ENCODE data around the gene UPF2.
A peak's percentile ranks its signal among the peaks of the same experiment; 100 is the strongest.

UPF2 gene

DNA sequence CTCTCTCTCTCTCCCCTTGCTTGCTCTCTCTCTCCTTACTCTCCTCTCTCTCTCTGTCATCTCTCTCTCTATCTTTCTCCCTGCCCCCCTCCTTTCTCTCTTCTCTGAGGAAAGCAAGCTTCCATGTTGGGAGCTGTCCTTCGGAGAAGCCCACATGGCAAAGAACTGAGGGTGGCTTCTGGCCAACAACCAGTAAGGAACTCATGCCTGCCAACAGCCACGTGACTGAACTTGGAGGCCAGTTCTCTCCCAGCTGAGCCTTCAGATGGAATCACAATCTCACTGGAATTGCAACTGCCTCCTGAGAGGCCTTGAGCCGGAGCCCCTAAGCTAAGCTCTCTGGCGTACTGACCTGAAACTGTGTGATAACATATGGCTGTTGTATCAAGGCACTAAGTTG is 14.1 kb upstream of the UPF2 start:
- TF ChIP-seq, protein P1, sequence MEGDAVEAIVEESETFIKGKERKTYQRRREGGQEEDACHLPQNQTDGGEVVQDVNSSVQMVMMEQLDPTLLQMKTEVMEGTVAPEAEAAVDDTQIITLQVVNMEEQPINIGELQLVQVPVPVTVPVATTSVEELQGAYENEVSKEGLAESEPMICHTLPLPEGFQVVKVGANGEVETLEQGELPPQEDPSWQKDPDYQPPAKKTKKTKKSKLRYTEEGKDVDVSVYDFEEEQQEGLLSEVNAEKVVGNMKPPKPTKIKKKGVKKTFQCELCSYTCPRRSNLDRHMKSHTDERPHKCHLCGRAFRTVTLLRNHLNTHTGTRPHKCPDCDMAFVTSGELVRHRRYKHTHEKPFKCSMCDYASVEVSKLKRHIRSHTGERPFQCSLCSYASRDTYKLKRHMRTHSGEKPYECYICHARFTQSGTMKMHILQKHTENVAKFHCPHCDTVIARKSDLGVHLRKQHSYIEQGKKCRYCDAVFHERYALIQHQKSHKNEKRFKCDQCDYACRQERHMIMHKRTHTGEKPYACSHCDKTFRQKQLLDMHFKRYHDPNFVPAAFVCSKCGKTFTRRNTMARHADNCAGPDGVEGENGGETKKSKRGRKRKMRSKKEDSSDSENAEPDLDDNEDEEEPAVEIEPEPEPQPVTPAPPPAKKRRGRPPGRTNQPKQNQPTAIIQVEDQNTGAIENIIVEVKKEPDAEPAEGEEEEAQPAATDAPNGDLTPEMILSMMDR (conservative IDR thresholded peaks at IDR 0.05; ENCODE audit: low read length) = no peak
- no peak for DNase-seq (ENCODE audit: low read depth)
- no peak overlapping the region for H3K4me3 ChIP-seq (ENCODE audit: low read length)

DNA sequence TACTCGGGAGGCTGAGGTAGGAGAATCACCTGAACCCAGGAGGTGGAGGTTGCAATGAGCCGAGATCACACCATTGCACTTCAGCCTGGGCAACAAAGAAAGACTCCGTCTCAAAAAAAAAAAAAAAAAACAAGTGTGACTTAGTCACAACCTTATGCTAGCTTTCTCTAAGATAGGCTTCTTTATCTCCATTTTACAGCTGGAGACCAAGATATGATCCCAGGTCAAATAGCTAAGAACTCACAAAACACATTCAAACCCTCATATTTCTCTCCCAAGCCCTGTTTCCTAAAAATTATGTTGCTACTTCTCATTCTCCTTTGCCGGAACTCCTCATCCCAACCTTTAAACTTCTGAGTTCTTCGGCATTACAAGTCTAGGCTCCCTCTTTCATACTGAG is 13.1 kb upstream of the UPF2 start:
- DNase-seq (ENCODE audit: low read depth) = no peak
- H3K4me3 ChIP-seq (ENCODE audit: low read length) = no peak overlapping the region
- TF ChIP-seq, protein P1 (conservative IDR thresholded peaks at IDR 0.05; ENCODE audit: low read length) = no peak

DNA sequence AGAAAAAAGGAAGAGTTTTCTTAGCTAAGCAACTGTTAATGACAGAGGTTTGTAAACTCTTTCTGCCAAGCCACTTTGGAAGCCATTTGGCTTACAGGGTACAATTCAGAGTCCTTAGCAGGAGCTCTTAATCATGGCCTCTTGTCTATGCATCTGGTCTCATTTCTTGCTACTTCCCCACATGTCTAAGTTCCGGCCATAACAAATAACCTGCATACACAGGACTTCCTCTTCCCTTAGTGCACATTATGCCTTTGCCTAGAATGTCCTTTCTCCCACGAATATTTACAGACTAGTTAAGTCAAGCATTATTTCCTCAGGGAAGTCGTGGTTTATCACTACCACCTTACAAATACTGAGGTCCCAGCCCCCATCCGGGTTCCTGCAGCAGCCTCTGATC is 8.6 kb upstream of the UPF2 start:
- TF ChIP-seq, protein P1 (conservative IDR thresholded peaks at IDR 0.05; ENCODE audit: low read length) = no peak
- DNase-seq (ENCODE audit: low read depth) = no peak
- no peak overlapping the region for H3K4me3 ChIP-seq (ENCODE audit: low read length)

DNA sequence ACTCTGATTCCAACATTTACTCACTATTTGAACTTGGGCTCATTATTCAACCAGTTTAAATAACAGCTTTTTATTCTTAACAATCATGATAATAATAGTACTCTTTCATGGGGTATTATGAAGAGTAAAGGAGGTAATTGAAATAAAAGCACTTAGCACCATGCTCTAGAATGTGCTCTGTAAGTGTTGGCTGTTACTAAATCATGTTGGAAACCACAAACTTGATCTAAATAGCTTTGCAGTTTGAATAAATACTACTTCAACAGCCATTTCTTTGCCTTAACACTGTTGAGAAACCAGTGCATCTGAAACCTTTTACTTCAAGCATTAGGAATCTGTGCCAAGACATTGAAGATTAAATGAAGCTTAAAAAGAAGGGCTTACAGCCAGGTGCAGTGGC is 7.9 kb upstream of the UPF2 start:
- no peak for DNase-seq (ENCODE audit: low read depth)
- no peak overlapping the region for H3K4me3 ChIP-seq (ENCODE audit: low read length)
- TF ChIP-seq, protein P1 (conservative IDR thresholded peaks at IDR 0.05; ENCODE audit: low read length) = no peak

DNA sequence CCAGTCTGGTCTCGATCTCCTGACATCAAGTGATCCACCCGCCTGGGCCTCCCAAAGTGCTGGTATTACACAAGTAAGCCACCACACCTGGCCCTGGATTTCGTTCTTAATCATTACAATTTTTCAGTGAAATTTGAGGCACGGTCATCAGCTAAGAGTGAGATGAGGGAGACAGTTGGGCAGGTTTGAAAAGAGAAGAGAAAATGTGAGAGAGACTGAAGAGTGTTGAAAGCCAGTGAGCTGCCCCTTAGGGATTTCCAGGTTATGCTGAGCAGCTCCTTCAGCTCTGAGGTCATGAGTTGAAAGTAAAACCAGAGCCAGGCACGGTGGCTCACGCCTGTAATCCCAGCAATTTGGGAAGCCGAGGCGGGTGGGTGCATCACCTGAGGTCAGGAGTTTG is 5.9 kb upstream of the UPF2 start:
- DNase-seq (ENCODE audit: low read depth) = no peak
- TF ChIP-seq, protein P1 (conservative IDR thresholded peaks at IDR 0.05; ENCODE audit: low read length) = no peak
- H3K4me3 ChIP-seq (ENCODE audit: low read length) = no peak overlapping the region

DNA sequence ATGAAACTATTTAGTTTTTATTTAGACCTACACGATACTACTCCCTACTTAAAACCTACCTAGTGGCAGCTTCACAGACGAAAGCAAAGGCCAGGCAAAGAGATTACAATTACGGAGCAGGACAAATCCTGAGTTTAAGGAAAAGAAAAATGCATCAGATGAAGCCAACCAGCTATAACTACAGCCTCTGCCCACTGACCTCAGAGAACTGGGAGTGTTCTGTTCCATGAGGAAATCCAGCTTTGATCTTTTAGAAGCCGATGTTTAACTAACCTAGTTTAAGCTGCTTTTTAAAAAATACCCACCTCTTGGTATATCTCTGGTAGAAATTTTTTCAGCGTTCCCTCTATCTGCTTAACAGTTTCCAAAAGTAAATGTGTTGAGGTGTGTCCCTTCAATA is 3.0 kb upstream of the UPF2 start:
- DNase-seq (ENCODE audit: low read depth) = no peak
- TF ChIP-seq, protein P1 (conservative IDR thresholded peaks at IDR 0.05; ENCODE audit: low read length) = no peak
- no peak overlapping the region for H3K4me3 ChIP-seq (ENCODE audit: low read length)

DNA sequence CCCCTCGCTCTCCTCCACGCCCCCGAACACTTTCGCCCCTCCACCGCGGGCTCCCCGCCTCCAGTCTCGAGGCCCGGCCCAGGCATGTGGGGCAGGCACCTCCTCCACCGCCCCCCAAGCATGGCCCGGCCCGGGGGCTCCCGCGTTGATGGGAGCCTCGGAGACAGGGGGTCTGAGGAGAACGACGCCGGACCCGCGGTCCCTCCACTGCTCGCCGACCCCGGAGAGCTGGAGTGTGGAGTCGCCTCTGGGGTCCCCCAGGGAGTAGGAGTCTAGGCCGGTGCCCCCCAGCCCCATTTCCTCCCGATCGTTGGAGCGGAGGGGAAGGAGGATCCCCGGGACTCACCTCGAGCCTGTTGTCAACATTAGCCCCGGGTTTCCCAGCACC is 206 bp downstream of the UPF2 start:
- H3K4me3 ChIP-seq (ENCODE audit: low read length) = peak overlapping the region; percentile 94
- no peak for DNase-seq (ENCODE audit: low read depth)
- TF ChIP-seq, protein P1 (conservative IDR thresholded peaks at IDR 0.05; ENCODE audit: low read length) = no peak
